ENCODE measurements around the gene MTERF2. TPM values are rescaled to one million over a fixed set of nuclear protein-coding genes. Genes with fewer than 3 reads are reported as not detected.

Gene MTERF2
- total RNA-seq, 1 donor: 3.6 TPM

DNA sequence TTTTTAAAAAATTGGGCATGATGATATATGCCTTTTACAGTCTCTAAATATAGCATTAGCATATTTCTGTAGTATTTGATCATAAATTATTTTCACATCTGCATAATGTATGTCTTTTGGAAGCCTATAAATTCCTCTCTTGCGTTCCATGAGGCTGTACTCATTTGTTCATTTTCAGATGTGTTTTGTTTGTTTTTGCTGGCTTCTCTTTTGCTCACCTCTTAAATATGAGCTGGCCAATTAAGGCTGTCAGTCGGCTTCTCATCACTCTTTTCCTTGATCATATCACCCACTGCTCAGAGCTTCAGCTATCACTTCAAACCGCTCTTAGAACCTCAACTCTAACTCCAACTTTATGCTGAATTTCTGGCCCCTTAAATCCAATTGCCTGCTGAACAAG lies 24.7 kb downstream of the MTERF2 start:
- Histone ChIP-seq H3K4me1 (ENCODE audit: insufficient read depth, low read length) (peaks cover 37% of the 10 kb centered on the region), H2AFZ (ENCODE audit: low read length) (no peak overlapping the region), H3K27me3 (ENCODE audit: insufficient read depth, low read length) (no peaks in the 10 kb centered on the region), H3K9me3 (ENCODE audit: low read depth, low read length) (no peaks in the 10 kb centered on the region), H3K4me3 (ENCODE audit: insufficient read depth, low read length) (no peak overlapping the region), H4K20me1 (ENCODE audit: insufficient read depth, low read length) (peaks cover 89% of the 10 kb centered on the region), H3K36me3 (ENCODE audit: insufficient read depth, low read length) (peaks cover 67% of the 10 kb centered on the region), H3K79me2 (ENCODE audit: insufficient read depth, low read length) (peaks cover 97% of the 10 kb centered on the region), H3K27ac (ENCODE audit: low read depth, low read length) (no peak overlapping the region), H3K4me2 (ENCODE audit: insufficient read depth, low read length) (no peak overlapping the region)
- TF ChIP-seq, protein P1, sequence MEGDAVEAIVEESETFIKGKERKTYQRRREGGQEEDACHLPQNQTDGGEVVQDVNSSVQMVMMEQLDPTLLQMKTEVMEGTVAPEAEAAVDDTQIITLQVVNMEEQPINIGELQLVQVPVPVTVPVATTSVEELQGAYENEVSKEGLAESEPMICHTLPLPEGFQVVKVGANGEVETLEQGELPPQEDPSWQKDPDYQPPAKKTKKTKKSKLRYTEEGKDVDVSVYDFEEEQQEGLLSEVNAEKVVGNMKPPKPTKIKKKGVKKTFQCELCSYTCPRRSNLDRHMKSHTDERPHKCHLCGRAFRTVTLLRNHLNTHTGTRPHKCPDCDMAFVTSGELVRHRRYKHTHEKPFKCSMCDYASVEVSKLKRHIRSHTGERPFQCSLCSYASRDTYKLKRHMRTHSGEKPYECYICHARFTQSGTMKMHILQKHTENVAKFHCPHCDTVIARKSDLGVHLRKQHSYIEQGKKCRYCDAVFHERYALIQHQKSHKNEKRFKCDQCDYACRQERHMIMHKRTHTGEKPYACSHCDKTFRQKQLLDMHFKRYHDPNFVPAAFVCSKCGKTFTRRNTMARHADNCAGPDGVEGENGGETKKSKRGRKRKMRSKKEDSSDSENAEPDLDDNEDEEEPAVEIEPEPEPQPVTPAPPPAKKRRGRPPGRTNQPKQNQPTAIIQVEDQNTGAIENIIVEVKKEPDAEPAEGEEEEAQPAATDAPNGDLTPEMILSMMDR (IDR thresholded peaks at IDR 0.05; ENCODE audit: extremely low read depth, low read depth, low read length): no peak
- no peak for DNase-seq (ENCODE audit: insufficient read length, low spot score, missing footprints)

GRCh38 chr12:106960443-106960842 lies 26.5 kb downstream of the MTERF2 start:
- Histone ChIP-seq H3K27me3 (ENCODE audit: insufficient read depth, low read length) (no peaks in the 10 kb centered on the region), H3K27ac (ENCODE audit: low read depth, low read length) (no peak overlapping the region), H2AFZ (ENCODE audit: low read length) (no peak overlapping the region), H3K4me3 (ENCODE audit: insufficient read depth, low read length) (no peak overlapping the region), H3K4me1 (ENCODE audit: insufficient read depth, low read length) (peaks cover 37% of the 10 kb centered on the region), H3K79me2 (ENCODE audit: insufficient read depth, low read length) (peaks cover 93% of the 10 kb centered on the region), H3K36me3 (ENCODE audit: insufficient read depth, low read length) (peaks cover 53% of the 10 kb centered on the region), H4K20me1 (ENCODE audit: insufficient read depth, low read length) (peaks cover 80% of the 10 kb centered on the region), H3K4me2 (ENCODE audit: insufficient read depth, low read length) (peak overlapping the region; percentile 27), H3K9me3 (ENCODE audit: low read depth, low read length) (no peaks in the 10 kb centered on the region)
- no peak for DNase-seq (ENCODE audit: insufficient read length, low spot score, missing footprints)
- TF ChIP-seq, protein P1 (IDR thresholded peaks at IDR 0.05; ENCODE audit: extremely low read depth, low read depth, low read length): no peak

DNA sequence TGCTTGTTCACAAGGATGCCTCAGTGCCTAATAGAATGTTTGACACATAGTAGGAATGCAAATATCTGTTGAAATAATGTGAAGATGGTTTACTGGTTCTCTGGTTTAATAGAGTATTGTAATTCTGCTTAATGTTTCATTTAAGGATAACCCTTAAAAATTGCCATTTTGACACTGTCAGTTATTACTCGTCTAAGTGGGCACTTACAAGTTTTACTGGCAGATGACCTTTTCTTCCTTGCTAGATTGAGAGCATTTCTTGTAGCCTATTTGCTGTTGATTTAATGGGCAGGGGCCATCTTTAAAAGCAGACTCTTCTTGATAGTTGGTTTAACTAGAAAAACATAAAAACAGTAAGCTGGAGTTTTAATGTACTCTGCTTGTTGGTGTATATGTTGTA lies 29.4 kb downstream of the MTERF2 start:
- Histone ChIP-seq H3K27me3 (ENCODE audit: insufficient read depth, low read length) (no peaks in the 10 kb centered on the region), H3K9me3 (ENCODE audit: low read depth, low read length) (no peaks in the 10 kb centered on the region), H3K4me2 (ENCODE audit: insufficient read depth, low read length) (peak overlapping the region; percentile 82), H3K36me3 (ENCODE audit: insufficient read depth, low read length) (peaks cover 30% of the 10 kb centered on the region), H3K4me3 (ENCODE audit: insufficient read depth, low read length) (peak overlapping the region; percentile 97), H3K4me1 (ENCODE audit: insufficient read depth, low read length) (peaks cover 50% of the 10 kb centered on the region), H2AFZ (ENCODE audit: low read length) (no peak overlapping the region), H3K27ac (ENCODE audit: low read depth, low read length) (peak overlapping the region; percentile 98), H4K20me1 (ENCODE audit: insufficient read depth, low read length) (peaks cover 54% of the 10 kb centered on the region), H3K79me2 (ENCODE audit: insufficient read depth, low read length) (peaks cover 64% of the 10 kb centered on the region)
- TF ChIP-seq, protein P1 (IDR thresholded peaks at IDR 0.05; ENCODE audit: extremely low read depth, low read depth, low read length): no peak
- DNase-seq (ENCODE audit: insufficient read length, low spot score, missing footprints): no peak

- TF ChIP-seq, protein P1 (IDR thresholded peaks at IDR 0.05; ENCODE audit: extremely low read depth, low read depth, low read length): no peak
- peaks cover 41% of the 10 kb centered on the region for H4K20me1 ChIP-seq (ENCODE audit: insufficient read depth, low read length)
- no peak overlapping the region for H2AFZ ChIP-seq (ENCODE audit: low read length)
- H3K4me1 ChIP-seq (ENCODE audit: insufficient read depth, low read length): peaks cover 43% of the 10 kb centered on the region
- H3K9me3 ChIP-seq (ENCODE audit: low read depth, low read length): no peaks in the 10 kb centered on the region
- H3K4me3 ChIP-seq (ENCODE audit: insufficient read depth, low read length): peak overlapping the region; percentile 97
- peak; percentile 92 for DNase-seq (ENCODE audit: insufficient read length, low spot score, missing footprints)
- peak overlapping the region; percentile 98 for H3K27ac ChIP-seq (ENCODE audit: low read depth, low read length)
- H3K79me2 ChIP-seq (ENCODE audit: insufficient read depth, low read length): peaks cover 50% of the 10 kb centered on the region
- H3K27me3 ChIP-seq (ENCODE audit: insufficient read depth, low read length): no peaks in the 10 kb centered on the region
- peaks cover 22% of the 10 kb centered on the region for H3K36me3 ChIP-seq (ENCODE audit: insufficient read depth, low read length)
- peak overlapping the region; percentile 82 for H3K4me2 ChIP-seq (ENCODE audit: insufficient read depth, low read length)
Measured at GRCh38 chr12:106956048-106956578, 30.8 kb downstream of the MTERF2 start.
